SU-DHL-6 (cell line): Measurements from ENCODE around the gene RNF40.
A peak's percentile ranks its signal among the peaks of the same experiment; 100 is the strongest.

ENCODE experiments used
- H2AFZ ChIP-seq: fragments of 200-600 bp; sonication (generic); 2 replicates; pipeline ENCODE4 v1.6.1; 2014; ENCODE audit warnings: low read depth, mild to moderate bottlenecking, moderate library complexity, mixed read lengths, antibody characterized with exemption, low read length; ENCODE audit not compliant: severe bottlenecking
- H3F3A ChIP-seq: fragments of 200-600 bp; shearing (Covaris generic); 2 replicates; pipeline ENCODE4 v1.6.0; 2016; ENCODE audit warnings: antibody characterized with exemption, mild to moderate bottlenecking; ENCODE audit not compliant: insufficient read depth
- H3K27ac ChIP-seq: fragments of 200-600 bp; sonication (generic); 2 replicates; pipeline ENCODE4 v1.5.1; 2016; ENCODE audit warnings: low read depth, mild to moderate bottlenecking, low read length, moderate library complexity, mixed read lengths
- H3K27me3 ChIP-seq: fragments of 200-600 bp; sonication (generic), shearing (Covaris generic); 2 replicates; pipeline ENCODE4 v1.6.0; 2014; ENCODE audit warnings: mild to moderate bottlenecking, low read length
- H3K36me3 ChIP-seq: fragments of 200-600 bp; sonication (generic); 2 replicates; pipeline ENCODE4 v1.6.1; 2014; ENCODE audit warnings: mild to moderate bottlenecking, low read length, mixed read lengths
- H3K4me2 ChIP-seq: fragments of 300-600, 200-600 bp; shearing (Covaris generic), sonication (generic); 2 replicates; pipeline ENCODE4 v1.6.0; 2014; ENCODE audit warnings: low read length, low read depth, mild to moderate bottlenecking; ENCODE audit not compliant: poor library complexity, severe bottlenecking
- H3K4me3 ChIP-seq: fragments of 200-600 bp; sonication (generic); 2 replicates; pipeline ENCODE4 v1.5.1; 2014; ENCODE audit warnings: antibody characterized with exemption, low read length, mild to moderate bottlenecking, mixed read lengths; ENCODE audit not compliant: insufficient read depth, poor library complexity, severe bottlenecking
- H3K79me2 ChIP-seq: fragments of 200-600 bp; sonication (generic); 2 replicates; pipeline ENCODE4 v1.6.1; 2014; ENCODE audit warnings: mild to moderate bottlenecking, low read length, moderate library complexity; ENCODE audit not compliant: insufficient read depth
- H3K9ac ChIP-seq: fragments of 200-600 bp; sonication (generic); 2 replicates; pipeline ENCODE4 v1.7.0; 2014; ENCODE audit warnings: mild to moderate bottlenecking, low read length
- H3K9me2 ChIP-seq: fragments of 200-600 bp; sonication (generic); replicated peaks from 2 replicates; pipeline ENCODE4 v1.6.1; 2014; ENCODE audit warnings: low read length; ENCODE audit not compliant: insufficient read depth
- H3K9me3 ChIP-seq: fragments of 200-600 bp; sonication (generic); 2 replicates; pipeline ENCODE4 v1.6.1; 2014; ENCODE audit warnings: low read length, mixed read lengths; ENCODE audit not compliant: insufficient read depth
- H4K20me1 ChIP-seq: fragments of 200-600 bp; sonication (generic); 2 replicates; pipeline ENCODE4 v1.6.1; 2014; ENCODE audit warnings: low read depth, mild to moderate bottlenecking, antibody characterized with exemption, low read length, moderate library complexity, mixed read lengths
- EZH2phosphoT487 ChIP-seq: fragments of 200-600 bp; sonication (generic), shearing (Covaris generic); conservative IDR thresholded peaks from 2 replicates; pipeline ENCODE4 v1.6.1; 2018; ENCODE audit warnings: mild to moderate bottlenecking, antibody characterized with exemption, low read length, moderate library complexity, mixed read lengths
- TF ChIP-seq, protein P1 (sequence below): fragments of 200-600 bp; sonication (generic); IDR thresholded peaks from one replicate; pipeline ENCODE4 v1.5.1; 2017; ENCODE audit warnings: antibody characterized with exemption, mild to moderate bottlenecking, low read length, moderate library complexity; ENCODE audit not compliant: insufficient read depth, poor library complexity, severe bottlenecking

The RNF40 gene

DNA sequence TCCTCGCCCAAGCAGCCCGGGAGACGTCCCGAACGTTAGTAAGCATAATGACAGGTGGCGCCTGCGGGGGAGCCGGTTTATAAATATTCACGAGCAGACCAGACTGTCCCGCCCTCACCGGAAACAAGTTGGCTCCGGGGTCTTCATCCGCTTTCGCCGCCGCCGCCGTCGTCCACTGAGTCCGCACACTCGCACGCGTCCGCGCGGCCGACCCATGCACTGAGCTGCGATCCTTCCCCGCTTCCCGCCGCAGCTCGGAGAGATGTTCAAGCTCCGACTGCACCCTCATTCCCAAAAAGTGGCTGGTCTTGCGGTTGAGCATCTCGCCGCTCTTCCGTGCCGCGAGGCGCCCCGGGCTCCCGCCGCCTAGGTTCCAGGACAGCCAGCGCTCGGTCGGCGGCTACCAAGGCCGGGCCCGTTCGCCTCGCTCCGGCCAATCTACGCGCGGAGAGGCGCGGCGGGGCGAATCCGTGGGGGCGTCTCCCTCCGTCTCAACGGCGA, 645 bp upstream of the RNF40 start:
- Histone ChIP-seq H3K79me2 (peaks cover 15% of the 10 kb centered on the region), H2AFZ (peak overlapping the region; percentile 76), H3F3A (peaks cover 11% of the 10 kb centered on the region; the same call in 1 of the 2 replicates)

DNA sequence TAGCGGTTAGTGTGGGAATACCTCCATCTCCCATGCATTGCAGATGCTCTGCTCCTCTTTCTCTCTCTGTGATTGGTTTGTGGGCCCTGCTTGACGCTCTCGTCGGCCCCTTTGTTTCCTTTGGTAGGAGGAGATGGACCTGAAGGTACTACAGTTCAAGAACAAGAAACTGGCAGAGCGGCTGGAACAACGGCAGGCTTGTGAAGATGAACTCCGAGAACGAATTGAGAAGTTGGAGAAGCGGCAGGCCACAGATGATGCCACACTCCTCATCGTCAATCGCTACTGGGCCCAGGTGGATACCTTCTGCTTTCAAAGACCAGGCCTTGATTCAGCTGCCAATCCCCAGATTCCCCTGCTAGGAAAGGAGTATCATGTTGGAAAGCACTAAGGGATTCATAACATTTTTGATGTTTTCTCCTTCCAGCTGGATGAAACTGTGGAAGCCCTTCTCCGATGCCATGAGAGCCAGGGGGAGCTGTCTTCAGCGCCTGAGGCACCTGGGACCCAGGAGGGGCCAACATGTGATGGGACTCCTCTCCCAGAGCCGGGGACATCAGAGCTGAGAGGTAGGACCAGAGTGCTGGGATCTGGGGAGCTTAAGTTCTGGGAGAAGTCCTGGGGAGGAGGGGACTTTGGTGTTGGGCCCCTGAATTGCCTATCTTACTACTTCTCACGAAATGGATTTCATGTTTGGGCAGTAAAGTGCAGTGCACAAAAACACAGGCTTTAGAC, 1.0 kb downstream of the RNF40 start:
- H3K9ac ChIP-seq = peak overlapping the region; percentile 80
- TF ChIP-seq, protein P1, sequence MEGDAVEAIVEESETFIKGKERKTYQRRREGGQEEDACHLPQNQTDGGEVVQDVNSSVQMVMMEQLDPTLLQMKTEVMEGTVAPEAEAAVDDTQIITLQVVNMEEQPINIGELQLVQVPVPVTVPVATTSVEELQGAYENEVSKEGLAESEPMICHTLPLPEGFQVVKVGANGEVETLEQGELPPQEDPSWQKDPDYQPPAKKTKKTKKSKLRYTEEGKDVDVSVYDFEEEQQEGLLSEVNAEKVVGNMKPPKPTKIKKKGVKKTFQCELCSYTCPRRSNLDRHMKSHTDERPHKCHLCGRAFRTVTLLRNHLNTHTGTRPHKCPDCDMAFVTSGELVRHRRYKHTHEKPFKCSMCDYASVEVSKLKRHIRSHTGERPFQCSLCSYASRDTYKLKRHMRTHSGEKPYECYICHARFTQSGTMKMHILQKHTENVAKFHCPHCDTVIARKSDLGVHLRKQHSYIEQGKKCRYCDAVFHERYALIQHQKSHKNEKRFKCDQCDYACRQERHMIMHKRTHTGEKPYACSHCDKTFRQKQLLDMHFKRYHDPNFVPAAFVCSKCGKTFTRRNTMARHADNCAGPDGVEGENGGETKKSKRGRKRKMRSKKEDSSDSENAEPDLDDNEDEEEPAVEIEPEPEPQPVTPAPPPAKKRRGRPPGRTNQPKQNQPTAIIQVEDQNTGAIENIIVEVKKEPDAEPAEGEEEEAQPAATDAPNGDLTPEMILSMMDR = no peak
- TF ChIP-seq EZH2phosphoT487 = no peak
- H3K79me2 ChIP-seq = peaks cover 15% of the 10 kb centered on the region
- peak overlapping the region; percentile 69 for H3K4me2 ChIP-seq
- H3K27ac ChIP-seq = no peak overlapping the region
- H3K27me3 ChIP-seq = no peaks in the 10 kb centered on the region
- peaks cover 11% of the 10 kb centered on the region; the same call in 1 of the 2 replicates for H3F3A ChIP-seq
- H2AFZ ChIP-seq = no peak overlapping the region
- no peaks in the 10 kb centered on the region for H3K9me2 ChIP-seq
- 0 out of 2 replicates have a peak, but pooled peaks cover 3% of the 10 kb centered on the region for H3K36me3 ChIP-seq
- H3K9me3 ChIP-seq = no peaks in the 10 kb centered on the region
- no peaks in the 10 kb centered on the region for H4K20me1 ChIP-seq
- peak overlapping the region; percentile 89 for H3K4me3 ChIP-seq

More for the DNA sequence above, 645 bp upstream of the RNF40 start:
- H3K27me3 ChIP-seq = no peaks in the 10 kb centered on the region
- peak overlapping the region; percentile 80 for H3K9ac ChIP-seq
- no peaks in the 10 kb centered on the region for H3K9me2 ChIP-seq
- H3K4me2 ChIP-seq = peak overlapping the region; percentile 69
- H4K20me1 ChIP-seq = no peaks in the 10 kb centered on the region
- no peaks in the 10 kb centered on the region for H3K9me3 ChIP-seq
- H3K36me3 ChIP-seq = 0 out of 2 replicates have a peak, but pooled peaks cover 3% of the 10 kb centered on the region
- peak overlapping the region; percentile 66 for H3K27ac ChIP-seq
- TF ChIP-seq, protein P1 = no peak
- no peak for TF ChIP-seq EZH2phosphoT487
- peak overlapping the region; percentile 89 for H3K4me3 ChIP-seq

DNA sequence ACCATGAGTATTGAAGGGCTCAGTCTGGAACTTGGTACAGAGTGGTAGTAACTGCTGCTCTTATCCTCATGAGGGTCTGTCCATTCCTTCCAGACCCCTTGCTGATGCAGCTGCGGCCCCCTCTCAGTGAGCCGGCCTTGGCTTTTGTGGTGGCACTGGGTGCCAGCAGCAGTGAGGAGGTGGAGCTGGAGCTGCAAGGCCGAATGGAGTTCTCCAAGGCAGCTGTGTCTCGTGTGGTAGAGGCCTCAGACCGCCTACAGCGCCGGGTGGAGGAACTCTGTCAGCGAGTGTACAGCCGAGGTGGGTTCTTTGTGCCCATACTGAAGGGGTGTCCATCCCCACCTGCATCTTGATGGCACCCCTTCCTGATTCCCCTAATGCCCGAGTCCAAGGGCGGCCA, 2.0 kb downstream of the RNF40 start:
- Histone ChIP-seq H3K79me2 (peaks cover 15% of the 10 kb centered on the region), H3K36me3 (0 out of 2 replicates have a peak, but pooled peaks cover 3% of the 10 kb centered on the region), H4K20me1 (no peaks in the 10 kb centered on the region), H3K9me2 (no peaks in the 10 kb centered on the region), H3K4me2 (no peak overlapping the region), H3K4me3 (no peak overlapping the region), H3K27ac (no peak overlapping the region), H3K9ac (no peak overlapping the region), H3F3A (peaks cover 11% of the 10 kb centered on the region; the same call in 1 of the 2 replicates), H3K27me3 (no peaks in the 10 kb centered on the region), H3K9me3 (no peaks in the 10 kb centered on the region), H2AFZ (no peak overlapping the region)
- TF ChIP-seq EZH2phosphoT487 = no peak
- TF ChIP-seq, protein P1 = no peak
